Activated CD8-positive, alpha-beta memory T cell treated with anti-CD3 and anti-CD28 coated beads, Interleukin-2, amount 50 U/mL, for 24 hours (primary cell): Measurements from ENCODE around the gene SPTB.
"Not testable (repeated sequence)": the region's sequence is repeated elsewhere in the genome, so short reads cannot be mapped to it uniquely, and the experiment has no call there.

Source experiments
- DNase-seq: peaks from one replicate; pipeline ENCODE4 v3.0.0-alpha.2; 2020; ENCODE audit errors: extremely low read depth

SPTB gene

GRCh38 chr14:64821651-64822050, 58.1 kb downstream of the SPTB start:
- DNase-seq = no peak

GRCh38 chr14:64818151-64818550, 61.6 kb downstream of the SPTB start:
- DNase-seq = no peak

GRCh38 chr14:64817631-64818030, 62.1 kb downstream of the SPTB start:
- no peak for DNase-seq

- no peak for DNase-seq
Observed at GRCh38 chr14:64816221-64816783, 63.4 kb downstream of the SPTB start.

- no peak for DNase-seq
Observed at GRCh38 chr14:64815257-64815656, 64.5 kb downstream of the SPTB start.

- no peak for DNase-seq
Observed at GRCh38 chr14:64812412-64812811, 67.3 kb downstream of the SPTB start.

GRCh38 chr14:64811676-64812075, 68.0 kb downstream of the SPTB start:
- DNase-seq = no peak

GRCh38 chr14:64808449-64808848, 71.3 kb downstream of the SPTB start:
- no peak for DNase-seq

GRCh38 chr14:64807551-64807950, 72.2 kb downstream of the SPTB start:
- DNase-seq = no peak

GRCh38 chr14:64806862-64807495, 72.7 kb downstream of the SPTB start:
- no peak for DNase-seq

- DNase-seq = no peak
Observed at GRCh38 chr14:64806202-64806861, 73.4 kb downstream of the SPTB start.

- DNase-seq = not testable (repeated sequence)
Observed at GRCh38 chr14:64805646-64806045, 74.1 kb downstream of the SPTB start.

GRCh38 chr14:64804754-64805260, 74.9 kb downstream of the SPTB start:
- DNase-seq = no peak

GRCh38 chr14:64801800-64802199, 77.9 kb downstream of the SPTB start:
- no peak for DNase-seq

- no peak for DNase-seq
Observed at GRCh38 chr14:64801046-64801445, 78.7 kb downstream of the SPTB start.

- no peak for DNase-seq
Observed at GRCh38 chr14:64800000-64800399, 79.7 kb downstream of the SPTB start.

GRCh38 chr14:64799555-64799954, 80.2 kb downstream of the SPTB start:
- DNase-seq = no peak

- DNase-seq = no peak
Observed at GRCh38 chr14:64796369-64796768, 83.3 kb downstream of the SPTB start.

GRCh38 chr14:64795921-64796320, 83.8 kb downstream of the SPTB start:
- no peak for DNase-seq

- no peak for DNase-seq
Observed at GRCh38 chr14:64795211-64795610, 84.5 kb downstream of the SPTB start.

- no peak for DNase-seq
Observed at GRCh38 chr14:64792871-64793560, 86.7 kb downstream of the SPTB start.

GRCh38 chr14:64792231-64792630, 87.5 kb downstream of the SPTB start:
- no peak for DNase-seq

GRCh38 chr14:64790478-64790877, 89.2 kb downstream of the SPTB start:
- no peak for DNase-seq
